NT2/D1 (cell line): ENCODE results near the gene BACE2.

Source experiments
- DNase-seq: peaks from one replicate; pipeline ENCODE4 v3.0.0-alpha.2; 2011; ENCODE audit warnings: low read depth, low spot score
- H3K27me3 ChIP-seq: 2 replicates; pipeline ENCODE4 v1.6.0; 2011; ENCODE audit warnings: mild to moderate bottlenecking; ENCODE audit not compliant: insufficient read length, insufficient read depth
- H3K36me3 ChIP-seq: 2 replicates; pipeline ENCODE4 v1.6.1; 2011; ENCODE audit warnings: mild to moderate bottlenecking, low read length, mixed read lengths; ENCODE audit not compliant: insufficient read depth, insufficient read length
- H3K4me1 ChIP-seq: 2 replicates; pipeline ENCODE4 v1.5.1; 2011; ENCODE audit not compliant: insufficient read depth, insufficient read length
- H3K4me3 ChIP-seq: 2 replicates; pipeline ENCODE4 v1.5.1; 2011; ENCODE audit warnings: low read depth; ENCODE audit not compliant: insufficient read length
- H3K9ac ChIP-seq: 2 replicates; pipeline ENCODE4 v1.6.0; 2011; ENCODE audit warnings: low read depth; ENCODE audit not compliant: insufficient read length
- H3K9me3 ChIP-seq: 2 replicates; pipeline ENCODE4 v1.5.1; 2011; ENCODE audit warnings: mild to moderate bottlenecking, low read length; ENCODE audit not compliant: insufficient read depth
- SUZ12 ChIP-seq: IDR thresholded peaks from 2 replicates; pipeline ENCODE4 v1.6.1; 2011; ENCODE audit not compliant: insufficient read length, insufficient read depth; ENCODE audit errors: extremely low read depth
- YY1 ChIP-seq: IDR thresholded peaks from 2 replicates; pipeline ENCODE4 v1.6.1; 2011; ENCODE audit not compliant: insufficient read length, insufficient read depth
- ZNF274 ChIP-seq: IDR thresholded peaks from 2 replicates; pipeline ENCODE4 v1.6.1; 2011; ENCODE audit warnings: mild to moderate bottlenecking, low read depth, low read length

BACE2 gene

DNA sequence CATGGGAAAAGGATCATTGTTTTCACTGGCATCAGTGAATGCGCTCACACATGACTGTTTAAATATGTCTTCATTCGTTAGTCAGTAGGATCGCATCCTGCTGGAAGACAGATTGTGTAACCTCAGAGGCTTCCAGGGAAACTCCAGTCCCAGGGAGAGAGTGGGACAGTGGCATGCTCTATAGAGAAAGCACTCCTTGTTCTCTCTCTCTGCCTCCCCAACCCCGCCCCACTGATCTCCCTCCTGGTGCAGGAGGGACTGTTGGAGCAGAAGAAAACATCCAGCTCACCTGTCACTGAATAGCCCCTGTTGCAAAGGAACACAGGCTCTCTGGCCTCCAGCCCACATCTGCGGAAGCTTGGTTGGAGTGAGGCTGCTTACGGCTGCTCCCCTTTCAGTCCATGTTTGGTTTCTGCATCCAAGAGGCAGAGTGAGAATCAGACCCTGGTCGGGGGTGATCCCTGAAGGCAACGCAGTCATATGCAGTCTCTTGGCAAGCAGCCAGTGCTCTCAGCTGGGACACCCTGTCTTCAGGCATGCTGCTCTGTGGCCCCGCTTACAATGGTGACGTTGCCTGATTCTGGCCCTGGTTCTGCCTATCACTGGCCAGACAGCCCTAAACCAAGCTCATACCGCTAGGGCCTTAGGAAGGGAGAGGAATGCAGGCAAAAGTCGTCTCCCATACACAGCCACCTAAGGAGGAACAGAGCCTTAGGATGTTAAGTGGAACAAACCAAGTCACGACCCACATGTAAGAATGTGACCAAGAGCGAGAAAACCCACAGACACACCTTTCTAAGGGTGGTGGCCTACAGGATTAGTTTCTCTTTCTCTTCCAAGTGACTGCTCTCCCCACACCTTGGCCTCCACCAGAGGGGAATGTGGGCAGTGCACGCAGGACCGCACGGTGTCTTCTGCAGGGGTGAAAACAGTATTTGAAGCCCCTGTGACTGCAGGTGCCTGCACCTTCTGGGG, 39.7 kb downstream of the BACE2 start:
- Histone ChIP-seq H3K4me3 (no peak overlapping the region), H3K4me1 (peaks cover 11% of the 10 kb centered on the region), H3K36me3 (peaks cover 5% of the 10 kb centered on the region), H3K9ac (no peak overlapping the region), H3K9me3 (no peaks in the 10 kb centered on the region), H3K27me3 (no peaks in the 10 kb centered on the region)
- DNase-seq: no peak
- no peak for TF ChIP-seq ZNF274
- TF ChIP-seq YY1: no peak
- TF ChIP-seq SUZ12: no peak

DNA sequence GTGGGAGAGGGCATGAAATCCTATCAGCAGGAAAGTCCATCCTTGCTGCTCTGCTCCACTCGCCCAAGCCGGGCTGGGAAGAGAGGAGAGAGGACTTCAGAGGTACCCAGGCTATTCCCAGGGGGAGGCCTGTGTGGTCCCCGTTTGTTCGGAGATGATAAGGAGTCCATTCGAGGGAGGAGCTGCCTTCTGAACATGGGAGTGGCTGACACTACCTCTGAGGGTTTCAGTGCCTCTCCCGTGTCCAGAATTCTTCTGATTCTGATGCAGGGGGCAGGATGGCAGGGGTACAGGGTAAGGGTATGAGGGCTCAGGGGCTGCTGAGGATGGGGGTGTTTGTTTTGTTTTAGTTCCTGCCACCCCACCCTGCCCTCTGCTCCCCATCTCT, 40.4 kb downstream of the BACE2 start:
- no peak for DNase-seq
- Histone ChIP-seq H3K4me3 (no peak overlapping the region), H3K27me3 (no peaks in the 10 kb centered on the region), H3K9me3 (no peaks in the 10 kb centered on the region), H3K4me1 (peaks cover 14% of the 10 kb centered on the region), H3K36me3 (peaks cover 5% of the 10 kb centered on the region), H3K9ac (no peak overlapping the region)
- no peak for TF ChIP-seq ZNF274
- no peak for TF ChIP-seq SUZ12
- TF ChIP-seq YY1: no peak

DNA sequence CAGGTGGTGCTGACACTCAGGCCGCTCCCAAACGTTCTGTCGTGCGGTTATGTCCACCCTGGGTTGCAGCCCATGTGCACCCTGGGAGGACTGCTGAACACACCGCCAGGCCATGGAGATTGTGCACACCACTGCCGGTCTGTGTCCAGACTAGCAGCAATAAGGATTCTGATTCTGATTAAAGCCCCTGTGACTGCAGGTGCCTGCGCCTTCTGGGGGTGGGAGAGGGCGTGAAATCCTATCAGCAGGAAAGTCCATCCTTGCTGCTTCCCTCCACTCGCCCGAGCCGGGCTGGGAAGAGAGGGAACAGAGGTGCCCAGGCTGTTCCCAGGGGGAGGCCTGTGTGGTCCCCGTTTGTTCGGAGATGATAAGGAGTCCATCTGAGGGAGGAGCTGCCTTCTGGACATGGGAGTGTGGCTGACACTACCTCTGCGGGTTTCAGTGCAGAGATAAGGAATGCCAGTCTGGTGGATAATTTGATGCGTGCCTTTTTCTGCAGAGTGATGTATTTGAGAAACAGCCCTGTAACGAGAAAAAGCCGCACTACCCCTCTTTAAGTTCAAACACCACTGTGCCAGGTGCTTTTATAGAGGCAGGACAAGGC, 41.2 kb downstream of the BACE2 start:
- DNase-seq: no peak
- TF ChIP-seq SUZ12 (no peak), YY1 (no peak), ZNF274 (no peak)
- Histone ChIP-seq H3K4me3 (no peak overlapping the region), H3K9me3 (no peaks in the 10 kb centered on the region), H3K4me1 (peaks cover 14% of the 10 kb centered on the region), H3K9ac (no peak overlapping the region), H3K27me3 (no peaks in the 10 kb centered on the region), H3K36me3 (peaks cover 5% of the 10 kb centered on the region)

DNA sequence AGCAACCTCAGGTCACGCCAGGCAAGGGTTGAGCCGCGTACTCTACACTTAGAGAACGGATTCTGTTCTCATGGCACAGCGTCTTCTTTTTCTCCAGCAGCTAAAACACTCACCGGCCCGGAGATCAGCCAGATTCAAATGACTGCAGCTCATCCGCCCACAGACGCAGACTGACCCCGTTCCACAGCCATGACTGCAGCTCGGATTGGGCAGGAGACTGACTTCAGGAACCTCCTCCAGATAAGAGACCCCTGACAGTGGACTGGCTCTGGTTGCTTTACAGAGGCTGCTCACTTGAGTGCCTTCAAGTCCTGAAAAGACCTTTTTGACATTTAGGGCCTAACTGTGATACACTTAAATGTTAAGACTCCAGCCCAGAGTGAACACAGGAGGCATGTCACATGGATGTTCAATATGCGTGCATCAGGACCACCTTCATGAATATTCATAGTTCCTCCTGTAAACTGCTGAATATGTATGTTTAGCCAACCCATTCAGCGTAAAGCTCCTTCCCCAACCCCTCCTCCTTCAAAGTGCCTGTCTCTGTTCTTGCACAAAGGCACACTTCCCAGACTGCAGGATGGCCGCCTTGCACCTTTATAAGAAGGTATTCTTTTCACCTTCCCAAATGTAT, 42.6 kb downstream of the BACE2 start:
- H3K36me3 ChIP-seq: peaks cover 5% of the 10 kb centered on the region
- no peak for DNase-seq

DNA sequence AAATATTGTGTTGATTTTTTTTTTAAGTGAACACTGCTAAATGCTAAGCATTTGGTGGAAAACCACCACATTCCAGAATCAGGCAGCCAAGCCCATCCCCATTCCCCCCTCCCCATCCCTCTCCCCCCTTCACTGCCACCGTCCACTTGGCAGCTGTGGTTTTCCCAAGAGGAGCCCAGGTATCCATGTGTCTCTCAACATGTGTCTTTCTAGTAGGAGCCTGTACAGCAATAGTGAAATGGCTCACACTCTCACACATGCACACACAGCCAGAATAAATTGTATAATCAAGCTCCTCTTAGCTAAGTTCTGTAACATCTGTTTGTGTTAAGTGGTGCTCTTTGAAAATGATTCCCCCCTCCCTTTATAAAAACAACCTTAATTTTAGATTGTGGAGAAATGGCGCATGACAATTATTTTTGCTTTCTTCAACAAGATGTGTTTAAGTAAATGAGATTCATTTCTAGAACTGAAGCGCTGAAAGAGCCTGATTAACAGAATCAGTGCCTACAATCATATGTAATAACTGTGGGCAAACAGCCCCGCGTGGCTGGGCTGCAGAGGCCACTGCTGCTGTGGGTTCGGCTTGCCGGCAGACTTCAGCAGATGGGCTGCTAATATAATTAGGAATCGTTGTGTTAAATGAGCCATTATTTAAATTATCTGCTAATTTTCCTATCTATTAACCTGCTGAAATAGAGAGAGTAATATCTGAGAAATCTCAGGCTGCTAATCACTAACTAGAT, 43.3 kb downstream of the BACE2 start:
- Histone ChIP-seq H3K36me3 (peaks cover 5% of the 10 kb centered on the region), H3K9ac (no peak overlapping the region), H3K27me3 (no peaks in the 10 kb centered on the region), H3K4me1 (peaks cover 14% of the 10 kb centered on the region), H3K9me3 (no peaks in the 10 kb centered on the region), H3K4me3 (no peak overlapping the region)
- no peak for DNase-seq
- TF ChIP-seq YY1: no peak
- TF ChIP-seq ZNF274: no peak
- TF ChIP-seq SUZ12: no peak

More for the DNA sequence above, 42.6 kb downstream of the BACE2 start:
- Histone ChIP-seq H3K9ac (no peak overlapping the region), H3K4me1 (peaks cover 14% of the 10 kb centered on the region), H3K27me3 (no peaks in the 10 kb centered on the region), H3K9me3 (no peaks in the 10 kb centered on the region), H3K4me3 (no peak overlapping the region)
- no peak for TF ChIP-seq SUZ12

DNA sequence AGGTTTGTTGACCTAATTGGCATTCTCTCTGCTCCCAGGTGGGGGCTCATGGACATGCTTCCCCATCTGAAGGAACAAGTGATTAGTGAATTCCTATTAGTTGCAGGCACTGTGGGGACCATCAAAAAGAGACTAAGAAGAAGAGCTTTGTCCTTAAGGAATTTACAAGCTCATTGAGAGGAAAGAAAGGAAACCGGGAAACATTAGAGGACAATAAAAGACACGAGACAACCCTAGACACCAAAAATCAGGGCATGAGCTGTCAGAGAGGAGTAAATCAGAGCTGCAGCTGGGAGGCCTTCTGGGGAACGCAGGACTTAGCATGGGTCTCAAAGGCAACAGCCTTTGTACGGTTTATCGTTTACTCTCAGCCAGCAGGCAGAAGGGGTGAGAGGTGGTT, 45.1 kb downstream of the BACE2 start:
- H3K9ac ChIP-seq: no peak overlapping the region
- peaks cover 10% of the 10 kb centered on the region for H3K4me1 ChIP-seq
- no peaks in the 10 kb centered on the region for H3K27me3 ChIP-seq
- H3K36me3 ChIP-seq: peaks cover 5% of the 10 kb centered on the region
- no peak for DNase-seq
- no peak for TF ChIP-seq ZNF274
- no peak for TF ChIP-seq YY1
- TF ChIP-seq SUZ12: no peak
- no peak overlapping the region for H3K4me3 ChIP-seq
- no peaks in the 10 kb centered on the region for H3K9me3 ChIP-seq
